Peyer's patch (tissue), 4 donors: Measurements from ENCODE around the gene CCDC107. TPM values are rescaled to one million over a fixed set of nuclear protein-coding genes. Genes with fewer than 3 reads are reported as not detected.

ENCODE experiments used
- DNase-seq, 3 donors: peaks; one replicate each; pipeline ENCODE4 v3.0.0-alpha.2; 2017 to 2019
- H3K27ac ChIP-seq, 4 donors: fragments of 200-600 bp; sonication (generic); one replicate each; pipeline ENCODE4 v1.5.1; 2016 to 2019
- H3K27me3 ChIP-seq, 2 donors: fragments of 200-600 bp; sonication (generic); one replicate each; pipeline ENCODE4 v1.5.1; 2019
- H3K36me3 ChIP-seq, 3 donors: fragments of 200-600 bp; sonication (generic); one replicate each; pipeline ENCODE4 v1.5.1; 2016 to 2019
- H3K4me1 ChIP-seq, 4 donors: fragments of 200-600 bp; sonication (generic); one replicate each; pipeline ENCODE4 v1.5.1; 2016 to 2019
- H3K4me3 ChIP-seq, 4 donors: fragments of 200-600 bp; sonication (generic); 1 replicate in 3 of 4; 2 replicates in 1 of 4; pipeline ENCODE4 v1.5.1; 2016 to 2019; ENCODE audit warnings: mild to moderate bottlenecking in 1 of 4
- H3K9me3 ChIP-seq, 4 donors: fragments of 200-600 bp; sonication (generic); one replicate each; pipeline ENCODE4 v1.5.1; 2016 to 2019; ENCODE audit warnings: mild to moderate bottlenecking in 1 of 4
- CTCF ChIP-seq, 6 experiments: fragments of 450-650 bp in 4 of 6; fragments of 200-600 bp in 2 of 6; sonication (generic) in 1 of 6; IDR thresholded peaks; one replicate each; pipeline ENCODE4 v1.5.1; 2017 to 2019; ENCODE audit warnings: antibody characterized with exemption in 6 of 6, mild to moderate bottlenecking in 3 of 6, moderate library complexity in 1 of 6
- POLR2A ChIP-seq, 2 donors: fragments of 450-650 bp; IDR thresholded peaks; one replicate each; pipeline ENCODE4 v1.5.1; 2017; ENCODE audit warnings: antibody characterized with exemption in 2 of 2, mild to moderate bottlenecking in 2 of 2, moderate library complexity in 2 of 2
- total RNA-seq, 4 donors: library from RNA; depleted of rRNA; stranded (reverse); fragments of >200 nt; gene quantifications; one replicate each; pipeline ENCODE4 v1.1.0, GENCODE V29; 2016

The CCDC107 gene
- total RNA-seq, 4 donors from 2014 or later, result 14.0 to 21.9 (median 20.2) TPM

DNA sequence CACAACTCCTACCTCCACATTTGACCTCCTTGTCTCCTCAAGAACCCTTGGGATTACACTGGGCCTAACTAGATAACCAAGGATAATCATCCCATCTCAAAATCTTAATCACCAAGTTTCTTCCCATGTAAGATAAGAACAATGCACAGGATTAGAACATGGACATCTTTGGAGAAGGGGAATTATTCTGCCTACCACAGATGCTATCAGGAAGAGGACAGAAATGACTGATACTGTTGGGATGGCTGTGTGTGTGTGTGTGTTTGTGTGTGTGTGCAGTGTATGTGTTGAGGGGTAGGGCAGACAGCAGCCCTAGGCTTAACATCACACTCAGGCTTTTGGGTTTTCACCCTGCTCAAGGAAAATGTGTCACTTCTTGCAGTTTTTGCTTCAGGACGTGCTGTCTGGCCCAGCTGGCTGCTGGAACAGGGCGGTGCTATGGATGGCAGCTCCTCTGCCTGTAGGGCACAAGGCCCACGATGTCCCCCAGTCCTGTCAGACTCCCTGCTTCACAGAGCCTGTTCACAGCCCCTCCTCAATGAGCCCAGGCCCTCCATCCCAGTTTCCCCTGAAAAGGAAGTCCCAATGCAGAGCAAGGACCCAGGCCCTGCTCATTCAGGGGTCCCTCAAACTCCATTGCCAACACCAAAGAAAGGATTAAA is 23.4 kb downstream of the CCDC107 start:
- H3K27ac ChIP-seq, result peak overlapping the region in 2 of 4 donors; percentile 27 to 52
- no peak overlapping the region for H3K4me3 ChIP-seq
- no peak for DNase-seq
- peaks cover 0 to 8% (median 0%) of the 10 kb centered on the region in 3 donors for H3K36me3 ChIP-seq
- H3K4me1 ChIP-seq, result no peaks in the 10 kb centered on the region
- H3K27me3 ChIP-seq, result no peaks in the 10 kb centered on the region
- no peaks in the 10 kb centered on the region for H3K9me3 ChIP-seq
- TF ChIP-seq POLR2A (IDR thresholded peaks at IDR 0.05), result no peak

DNA sequence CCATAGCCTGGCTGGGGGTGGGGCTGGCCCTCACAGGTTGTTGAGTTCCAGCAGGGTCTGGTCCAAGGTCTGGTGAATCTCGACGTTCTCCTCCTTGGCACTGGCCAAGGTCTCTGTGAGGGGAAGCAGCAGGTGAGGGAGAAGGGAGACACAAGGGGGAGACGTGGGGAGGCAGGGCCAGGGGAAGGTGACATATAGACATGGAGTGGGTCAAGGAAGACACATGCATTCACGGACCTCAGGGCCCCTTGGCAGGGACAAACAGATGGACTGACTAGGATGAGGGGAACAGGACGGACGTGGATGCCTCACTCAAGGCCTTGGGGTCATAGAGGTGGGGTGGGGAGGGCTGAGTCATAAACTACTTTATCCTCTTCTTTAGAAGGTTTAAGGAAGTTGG is 24.0 kb downstream of the CCDC107 start:
- Histone ChIP-seq H3K4me3 (no peak overlapping the region), H3K27me3 (no peaks in the 10 kb centered on the region), H3K36me3 (peaks cover 0 to 8% (median 0%) of the 10 kb centered on the region in 3 donors), H3K4me1 (no peaks in the 10 kb centered on the region), H3K27ac (peak overlapping the region in 1 of 4 donors; percentile 27), H3K9me3 (no peaks in the 10 kb centered on the region)
- TF ChIP-seq POLR2A (IDR thresholded peaks at IDR 0.05) (no peak), CTCF (IDR thresholded peaks at IDR 0.05) (no peak)
- no peak for DNase-seq

- TF ChIP-seq POLR2A (IDR thresholded peaks at IDR 0.05), result no peak
- no peak for TF ChIP-seq CTCF (IDR thresholded peaks at IDR 0.05)
- no peak overlapping the region for H3K4me3 ChIP-seq
- H3K36me3 ChIP-seq, result peaks cover 0 to 8% (median 0%) of the 10 kb centered on the region in 3 donors
- H3K27ac ChIP-seq, result peak overlapping the region in 1 of 4 donors; percentile 28
- H3K9me3 ChIP-seq, result no peaks in the 10 kb centered on the region
- H3K27me3 ChIP-seq, result no peaks in the 10 kb centered on the region
- H3K4me1 ChIP-seq, result no peaks in the 10 kb centered on the region
- no peak for DNase-seq
Observed at GRCh38 chr9:35682520-35683315, 24.6 kb downstream of the CCDC107 start.

- Histone ChIP-seq H3K9me3 (no peaks in the 10 kb centered on the region), H3K4me1 (peaks cover 0 to 3% (median 0%) of the 10 kb centered on the region in 4 donors), H3K27ac (peak overlapping the region in 1 of 4 donors; percentile 5), H3K27me3 (no peaks in the 10 kb centered on the region), H3K4me3 (no peak overlapping the region), H3K36me3 (peaks cover 0 to 8% (median 0%) of the 10 kb centered on the region in 3 donors)
- no peak for DNase-seq
- no peak for TF ChIP-seq CTCF (IDR thresholded peaks at IDR 0.05)
Observed at GRCh38 chr9:35683323-35683722, 25.2 kb downstream of the CCDC107 start.

DNA sequence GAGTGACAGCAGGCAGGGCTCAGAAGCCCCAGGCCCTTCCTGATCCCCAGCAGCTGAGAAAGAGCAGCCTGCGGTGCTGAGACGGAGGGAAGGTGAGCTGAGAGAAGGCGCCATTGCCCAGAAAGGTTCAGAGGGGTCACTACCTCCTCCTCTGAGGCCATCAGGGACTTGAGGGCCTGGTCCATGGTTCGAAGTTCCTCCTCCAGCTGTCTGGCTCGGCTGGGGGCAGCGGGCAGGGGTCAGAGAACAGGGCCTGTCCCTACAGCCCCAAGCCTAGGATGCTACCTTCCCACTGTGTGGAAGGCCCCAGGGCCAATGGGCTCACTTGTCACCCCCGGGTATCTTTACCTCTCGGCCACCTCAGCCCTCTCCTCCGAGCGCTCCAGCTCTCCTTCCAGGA is 26.8 kb downstream of the CCDC107 start:
- no peak for DNase-seq
- H3K27ac ChIP-seq, result peak overlapping the region in 1 of 4 donors; percentile 5
- peaks cover 0 to 8% (median 0%) of the 10 kb centered on the region in 3 donors for H3K36me3 ChIP-seq
- TF ChIP-seq POLR2A (IDR thresholded peaks at IDR 0.05), result no peak
- no peak for TF ChIP-seq CTCF (IDR thresholded peaks at IDR 0.05)
- H3K9me3 ChIP-seq, result no peaks in the 10 kb centered on the region
- peak overlapping the region in 1 of 4 donors; percentile 69 for H3K4me3 ChIP-seq
- no peaks in the 10 kb centered on the region for H3K27me3 ChIP-seq
- H3K4me1 ChIP-seq, result peaks cover 0 to 16% (median 0%) of the 10 kb centered on the region in 4 donors

GRCh38 chr9:35685506-35685905 is 27.4 kb downstream of the CCDC107 start:
- Histone ChIP-seq H3K4me3 (peak overlapping the region in 1 of 4 donors; percentile 69), H3K9me3 (no peaks in the 10 kb centered on the region), H3K27me3 (no peaks in the 10 kb centered on the region), H3K27ac (peak overlapping the region in 1 of 4 donors; percentile 1), H3K36me3 (peaks cover 0 to 8% (median 0%) of the 10 kb centered on the region in 3 donors), H3K4me1 (peaks cover 0 to 22% (median 0%) of the 10 kb centered on the region in 4 donors)
- TF ChIP-seq CTCF (IDR thresholded peaks at IDR 0.05) (no peak), POLR2A (IDR thresholded peaks at IDR 0.05) (no peak)
- no peak for DNase-seq
